ENCODE results near the gene EDEM2.
"Not testable (repeated sequence)": the region's sequence is repeated elsewhere in the genome, so short reads cannot be mapped to it uniquely, and the experiment has no call there.

Gene EDEM2

GRCh38 chr20:35129647-35130069 lies 17.5 kb downstream of the EDEM2 start:
- no peak for DNase-seq (ENCODE audit: low read depth)

DNA sequence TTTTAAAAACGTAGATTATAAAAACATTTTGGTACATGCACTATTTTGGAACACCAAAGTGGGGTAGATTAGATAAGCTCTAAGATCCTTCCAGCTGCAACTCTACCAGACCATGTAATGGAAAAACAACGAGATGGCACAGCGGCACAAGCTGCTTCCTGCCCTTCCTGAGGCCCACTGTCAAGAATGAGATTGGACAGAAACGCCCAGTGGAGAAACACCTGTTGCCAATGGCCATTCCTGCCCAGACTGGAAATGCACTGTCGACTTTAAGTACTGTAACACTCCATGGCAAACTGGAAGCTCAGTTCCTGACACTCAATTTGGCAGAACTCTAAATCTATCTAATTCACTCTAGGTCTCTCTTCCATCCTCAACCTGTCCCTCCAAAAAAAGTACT lies 21.4 kb downstream of the EDEM2 start:
- DNase-seq (ENCODE audit: low read depth) = no peak

- DNase-seq (ENCODE audit: low read depth) = no peak
These were observed 24.3 kb downstream of the EDEM2 start for GRCh38 chr20:35122756-35123405.

DNA sequence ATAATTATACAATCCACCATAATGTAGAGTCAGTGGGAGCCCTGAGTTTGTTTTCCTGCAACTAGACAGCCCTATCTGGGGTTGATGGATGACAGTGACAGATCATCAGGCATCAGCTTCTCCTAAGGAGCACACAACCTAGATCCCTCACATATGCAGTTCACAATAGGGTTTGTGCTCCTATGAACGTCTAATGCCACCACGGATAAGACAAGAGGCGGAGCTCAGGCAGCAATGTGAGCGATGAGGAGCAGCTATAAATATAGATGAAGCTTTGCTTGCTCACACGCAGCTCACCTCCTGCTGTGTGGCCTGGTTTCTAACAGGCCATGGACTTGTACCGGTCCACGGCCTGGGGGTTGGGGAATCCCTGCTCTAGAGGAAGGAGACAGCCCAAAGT lies 25.9 kb downstream of the EDEM2 start:
- DNase-seq (ENCODE audit: low read depth) = no peak

- no peak for DNase-seq (ENCODE audit: low read depth)
These were observed 27.0 kb downstream of the EDEM2 start for GRCh38 chr20:35120012-35120701.

DNA sequence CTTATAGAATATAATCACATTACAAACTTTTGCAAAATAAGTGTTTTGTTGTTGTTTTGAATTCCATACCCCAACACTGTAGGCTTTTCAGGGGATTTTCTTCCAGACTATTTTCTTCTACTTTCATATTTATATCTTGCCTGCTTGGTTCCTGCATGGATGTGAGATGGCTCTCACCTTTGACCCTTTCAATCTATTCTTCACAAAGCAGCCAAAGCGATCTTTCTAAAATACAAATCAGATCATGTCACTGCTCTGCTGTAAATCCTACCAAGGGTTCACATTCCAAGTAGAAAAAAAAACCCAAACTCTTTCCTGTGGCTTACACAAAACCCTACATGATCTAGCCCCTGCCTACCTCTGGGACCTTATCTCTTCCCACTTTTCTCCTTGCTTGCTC lies 29.5 kb downstream of the EDEM2 start:
- DNase-seq (ENCODE audit: low read depth) = no peak

- no peak for DNase-seq (ENCODE audit: low read depth)
These were observed 29.9 kb downstream of the EDEM2 start for GRCh38 chr20:35117196-35117595.

DNA sequence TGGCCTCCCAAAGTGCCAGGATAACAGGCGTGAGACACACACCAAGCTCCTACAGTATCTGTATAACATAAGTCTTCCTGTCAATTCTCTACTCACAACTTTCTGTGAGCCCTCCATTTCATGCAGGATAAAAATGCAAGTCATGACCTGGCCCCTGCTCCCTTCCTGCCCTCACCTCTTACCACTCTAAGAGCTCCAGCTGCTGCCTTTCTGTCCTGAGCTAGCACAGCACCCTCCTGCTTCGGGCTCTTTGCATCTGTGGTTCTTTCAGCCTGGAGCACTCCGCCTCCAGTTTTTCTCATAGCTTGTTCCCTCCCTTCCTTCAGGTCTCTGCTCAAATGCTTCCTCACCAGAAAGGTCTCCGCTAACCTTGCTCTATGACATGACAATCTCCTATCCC lies 30.9 kb downstream of the EDEM2 start:
- no peak for DNase-seq (ENCODE audit: low read depth)

DNA sequence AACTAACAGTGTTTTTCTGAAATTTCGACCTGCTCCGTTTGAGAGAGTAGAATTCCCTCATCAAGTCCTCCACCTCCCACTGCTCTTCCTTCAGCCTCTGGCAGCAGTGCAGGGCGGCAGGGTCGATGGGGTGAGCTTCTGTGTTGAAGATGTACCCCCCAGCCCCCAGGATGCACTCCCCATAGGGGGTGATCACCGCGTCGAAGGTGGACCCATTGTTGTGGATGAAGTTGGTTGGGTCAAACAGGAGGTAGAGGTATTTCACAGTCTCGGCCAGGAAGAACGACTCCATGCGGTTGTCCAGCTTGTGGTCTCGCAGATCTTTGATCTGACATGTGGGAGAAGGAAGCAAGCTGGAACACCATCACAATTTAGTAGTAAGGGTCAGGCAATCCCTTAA lies 31.5 kb downstream of the EDEM2 start:
- no peak for DNase-seq (ENCODE audit: low read depth)

GRCh38 chr20:35112276-35112675 lies 34.9 kb downstream of the EDEM2 start:
- DNase-seq (ENCODE audit: low read depth) = not testable (repeated sequence)

GRCh38 chr20:35111141-35111888 lies 35.8 kb downstream of the EDEM2 start:
- no peak for DNase-seq (ENCODE audit: low read depth)

- DNase-seq (ENCODE audit: low read depth) = no peak
These were observed 38.2 kb downstream of the EDEM2 start for GRCh38 chr20:35108921-35109320.

DNA sequence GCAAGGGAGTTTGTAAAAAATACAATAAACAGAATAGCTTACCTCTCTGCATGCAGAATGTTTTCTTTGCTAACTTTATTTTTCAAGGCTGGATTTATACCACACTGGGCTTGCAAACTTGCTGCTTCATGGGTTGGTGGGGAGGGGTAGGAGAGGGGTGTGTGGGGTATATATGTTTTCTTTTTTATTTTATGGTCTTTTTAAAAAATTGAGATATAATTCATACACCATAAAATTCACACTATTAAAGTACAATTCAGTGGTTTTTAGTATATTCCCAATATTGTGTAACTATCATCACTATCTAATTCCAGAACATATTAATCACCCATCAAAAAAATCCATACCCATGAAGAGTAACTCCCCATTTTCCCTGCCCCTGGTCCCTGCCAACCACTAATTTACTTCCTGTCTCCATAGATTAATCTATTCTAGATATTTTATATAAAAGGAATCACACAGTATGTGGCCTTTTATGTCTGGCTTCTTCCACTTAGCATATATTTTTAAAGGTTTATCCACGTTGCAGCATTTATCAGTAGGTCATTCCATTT lies 40.2 kb downstream of the EDEM2 start:
- DNase-seq (ENCODE audit: low read depth) = no peak

- DNase-seq (ENCODE audit: low read depth) = no peak
These were observed 42.3 kb downstream of the EDEM2 start for GRCh38 chr20:35104685-35105295.

DNA sequence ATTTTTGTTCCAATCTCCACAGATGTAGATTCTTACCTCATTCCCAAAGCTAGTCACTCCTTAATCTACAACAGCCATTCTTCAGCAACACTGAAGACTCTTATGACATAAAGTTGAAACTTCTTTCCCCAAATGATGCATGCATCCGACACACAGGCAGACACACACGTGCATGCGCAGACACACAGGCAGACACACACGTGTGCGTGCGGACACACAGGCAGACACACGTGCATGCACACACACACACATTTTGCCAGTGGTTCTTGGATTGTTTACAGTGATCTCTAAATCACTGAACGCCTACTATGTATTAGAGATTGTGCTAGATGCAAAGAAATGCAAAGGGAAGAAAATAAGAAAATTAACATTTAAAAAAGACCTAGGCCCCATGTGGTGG lies 45.5 kb downstream of the EDEM2 start:
- DNase-seq (ENCODE audit: low read depth) = no peak

DNA sequence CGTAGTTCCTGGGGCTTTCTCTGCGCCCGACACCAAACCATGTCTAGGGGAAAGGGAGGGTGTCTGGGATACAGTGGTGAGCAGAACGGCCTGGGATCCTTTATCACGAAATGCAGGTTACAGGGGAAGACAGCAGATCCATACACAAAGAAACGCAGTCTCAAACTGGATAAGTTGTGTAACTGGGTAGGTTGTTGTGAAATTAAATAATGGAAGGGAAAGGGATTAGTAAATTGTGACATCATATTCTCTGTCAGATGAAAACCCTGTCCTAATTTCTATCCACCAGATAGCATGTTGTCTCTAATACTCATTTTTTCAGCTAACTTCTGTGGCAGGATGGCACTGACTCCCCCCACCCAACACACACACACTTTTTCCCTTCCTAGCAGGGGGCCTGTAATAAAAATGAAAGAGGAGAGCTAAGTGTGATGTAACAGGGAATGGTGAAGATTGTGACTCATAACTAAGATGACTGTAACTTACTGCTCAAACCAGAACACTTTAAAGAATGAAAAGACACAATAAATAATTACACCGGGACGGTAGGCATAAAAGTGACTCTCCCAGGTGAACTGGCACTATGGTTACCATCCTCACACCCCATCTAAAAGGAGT lies 53.8 kb downstream of the EDEM2 start:
- DNase-seq (ENCODE audit: low read depth) = peak; percentile 60

DNA sequence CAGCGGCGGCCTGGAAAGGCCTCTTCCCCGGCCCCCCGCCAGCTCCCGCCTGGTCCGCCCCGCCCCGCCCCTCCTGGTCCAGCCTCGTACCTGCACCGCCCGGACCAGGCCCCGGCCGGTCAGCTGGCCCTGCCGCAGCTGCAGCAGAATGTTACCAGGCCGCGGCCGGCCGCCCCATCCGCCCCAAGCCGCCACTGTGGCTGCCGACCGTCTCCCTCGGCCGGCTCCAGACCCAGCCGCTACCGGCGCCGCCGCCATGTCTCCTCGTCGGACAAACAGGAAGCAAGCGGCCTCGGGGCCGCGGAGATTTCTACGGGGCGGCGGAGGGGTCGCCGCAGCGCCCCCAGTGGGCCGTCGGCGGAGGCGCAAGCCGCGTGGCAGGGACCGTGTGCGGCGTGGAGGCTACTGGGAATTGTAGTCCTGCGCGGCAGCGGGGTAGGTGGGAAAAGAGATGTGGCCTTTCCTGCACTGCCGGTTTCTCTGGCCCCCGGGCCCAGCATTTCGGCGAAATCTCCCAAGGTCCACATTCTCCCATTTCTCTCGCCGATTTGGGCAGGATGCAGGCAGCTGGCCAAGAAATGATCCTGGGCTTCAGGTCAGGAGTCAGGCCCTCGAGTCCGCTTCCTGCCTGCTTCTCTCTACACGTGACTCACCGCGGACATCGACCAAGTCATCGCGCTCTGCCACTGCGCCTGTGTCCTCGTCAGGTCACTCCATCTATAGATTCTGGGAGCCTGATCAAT lies 54.4 kb downstream of the EDEM2 start, which contains the start of gene TRPC4AP:
TSS of gene TRPC4AP (minus strand) at position 284 of the 743 bp plus-strand sequence. CDS start at position 258, 26 bp downstream.
- peak; percentile 84 for DNase-seq (ENCODE audit: low read depth)

DNA sequence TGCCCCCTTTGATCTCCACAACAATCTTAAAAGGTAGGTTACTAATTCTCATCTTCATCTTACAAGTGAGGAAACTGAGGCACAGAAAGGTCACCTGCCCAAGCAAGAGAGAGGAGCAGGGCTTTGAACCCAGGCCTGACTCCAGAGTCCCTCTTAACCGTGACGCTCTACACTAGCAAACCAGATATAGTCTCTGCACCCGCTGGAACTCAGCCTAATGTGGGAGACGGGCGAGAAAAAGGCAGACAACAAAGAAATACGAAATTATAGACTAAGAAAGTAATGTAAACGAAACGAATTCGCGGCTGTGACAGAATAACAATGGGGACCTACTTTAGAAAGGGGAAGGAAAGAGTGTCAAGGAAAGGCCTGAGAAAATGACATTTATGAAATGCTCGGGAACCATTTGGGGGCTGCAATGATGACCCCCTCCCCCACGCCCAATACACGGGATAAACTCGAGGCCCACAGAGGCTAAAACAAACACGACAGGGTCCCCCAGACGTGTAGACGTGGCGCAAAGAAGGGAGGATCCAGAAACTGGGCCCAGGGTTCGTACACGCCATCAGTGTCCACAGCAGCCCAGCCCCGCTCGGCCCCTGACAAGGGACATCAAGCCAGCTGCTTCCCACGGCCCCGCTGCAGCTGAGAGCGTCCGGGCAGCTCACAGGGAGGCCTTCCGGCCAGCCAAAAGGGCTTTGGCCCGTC lies 55.2 kb downstream of the EDEM2 start:
- no peak for DNase-seq (ENCODE audit: low read depth)

DNA sequence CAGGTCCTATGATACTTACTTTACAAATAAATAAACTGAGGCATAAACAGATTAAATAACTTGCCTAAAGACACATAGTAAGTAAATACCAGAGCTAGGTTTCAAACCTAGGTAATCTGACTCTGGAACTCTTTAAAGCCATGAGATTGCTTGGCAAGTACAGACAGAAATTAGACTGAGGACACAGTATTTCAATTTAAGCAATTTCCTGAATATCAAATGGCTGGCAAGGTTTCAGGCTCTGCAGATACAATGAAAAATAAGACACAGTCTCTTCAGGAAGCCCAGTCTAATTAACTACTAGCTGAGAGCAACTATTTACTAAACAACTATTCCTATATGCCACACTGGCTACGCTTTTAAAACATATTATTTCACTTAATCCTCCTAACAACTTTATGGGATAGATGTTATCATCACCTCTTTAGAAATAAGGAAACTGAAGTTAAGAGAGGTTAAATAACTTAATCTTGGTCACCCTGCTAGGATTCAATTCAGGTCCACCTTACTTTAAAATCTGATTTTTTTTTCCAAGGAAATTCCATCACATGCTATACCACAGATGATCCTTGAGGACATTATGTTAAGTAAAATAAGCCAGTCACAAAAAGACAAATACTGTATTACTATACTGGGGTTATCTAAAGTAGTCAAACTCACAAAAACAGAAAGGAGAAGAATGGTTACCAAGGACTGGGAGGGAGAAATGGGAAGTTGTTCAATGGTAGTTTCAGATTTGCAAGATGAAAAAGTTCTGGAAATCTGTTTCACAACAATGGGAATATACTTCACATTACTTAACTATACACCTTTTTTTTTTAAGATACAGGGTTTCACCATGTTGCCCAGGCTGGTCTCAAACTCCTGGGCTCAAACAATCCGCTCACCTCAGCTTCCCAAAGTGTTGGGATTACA lies 58.6 kb downstream of the EDEM2 start:
- peak; percentile 59 for DNase-seq (ENCODE audit: low read depth)

Data from fibroblast of gingiva (primary cell).